ENCODE data around the gene ALOX12.
"Not testable (repeated sequence)": the region's sequence is repeated elsewhere in the genome, so short reads cannot be mapped to it uniquely, and the experiment has no call there.

The ALOX12 gene, protein sequence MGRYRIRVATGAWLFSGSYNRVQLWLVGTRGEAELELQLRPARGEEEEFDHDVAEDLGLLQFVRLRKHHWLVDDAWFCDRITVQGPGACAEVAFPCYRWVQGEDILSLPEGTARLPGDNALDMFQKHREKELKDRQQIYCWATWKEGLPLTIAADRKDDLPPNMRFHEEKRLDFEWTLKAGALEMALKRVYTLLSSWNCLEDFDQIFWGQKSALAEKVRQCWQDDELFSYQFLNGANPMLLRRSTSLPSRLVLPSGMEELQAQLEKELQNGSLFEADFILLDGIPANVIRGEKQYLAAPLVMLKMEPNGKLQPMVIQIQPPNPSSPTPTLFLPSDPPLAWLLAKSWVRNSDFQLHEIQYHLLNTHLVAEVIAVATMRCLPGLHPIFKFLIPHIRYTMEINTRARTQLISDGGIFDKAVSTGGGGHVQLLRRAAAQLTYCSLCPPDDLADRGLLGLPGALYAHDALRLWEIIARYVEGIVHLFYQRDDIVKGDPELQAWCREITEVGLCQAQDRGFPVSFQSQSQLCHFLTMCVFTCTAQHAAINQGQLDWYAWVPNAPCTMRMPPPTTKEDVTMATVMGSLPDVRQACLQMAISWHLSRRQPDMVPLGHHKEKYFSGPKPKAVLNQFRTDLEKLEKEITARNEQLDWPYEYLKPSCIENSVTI

DNA sequence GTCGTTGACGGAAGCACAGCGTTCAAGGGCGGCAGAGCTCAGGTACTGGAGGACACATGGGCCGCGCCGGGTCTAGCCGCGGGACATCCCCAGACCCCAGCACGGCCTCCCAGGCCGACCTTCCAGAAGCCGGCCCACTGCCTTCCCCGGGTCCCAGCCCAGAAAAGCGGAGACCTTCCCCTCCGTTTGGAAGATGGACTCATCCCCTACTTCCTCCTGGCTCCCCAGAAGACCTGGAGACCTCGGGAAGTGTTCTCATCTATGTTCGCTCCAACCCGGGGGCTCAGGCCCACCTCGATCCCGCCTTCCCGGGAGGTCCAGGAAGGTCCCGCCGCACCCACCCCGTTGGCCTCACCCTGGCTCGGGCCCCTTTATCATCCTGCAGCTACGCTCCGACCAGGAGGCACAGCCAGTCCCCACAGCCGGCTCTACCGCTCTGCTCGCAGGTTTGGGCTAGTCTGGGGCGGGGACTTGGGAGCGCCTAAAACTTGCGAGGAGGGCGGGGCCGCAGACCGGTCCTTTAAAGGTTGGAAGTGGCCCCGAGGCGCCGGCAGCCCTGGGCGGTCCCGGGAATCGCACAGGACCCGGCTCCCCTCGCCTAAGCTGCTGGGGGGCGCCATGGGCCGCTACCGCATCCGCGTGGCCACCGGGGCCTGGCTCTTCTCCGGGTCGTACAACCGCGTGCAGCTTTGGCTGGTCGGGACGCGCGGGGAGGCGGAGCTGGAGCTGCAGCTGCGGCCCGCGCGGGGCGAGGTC lies at the start of gene ALOX12:
TSS of gene ALOX12 (plus strand) at position 550 of the 756 bp plus-strand sequence. CDS start at position 619, 69 bp downstream.
- no peak for DNase-seq

GRCh38 chr17:6947745-6948144 lies 48.1 kb upstream of the ALOX12 start:
- no peak for DNase-seq

- no peak for DNase-seq
Measured at GRCh38 chr17:6948562-6948961, 47.3 kb upstream of the ALOX12 start.

GRCh38 chr17:6948976-6949375 lies 46.9 kb upstream of the ALOX12 start:
- no peak for DNase-seq

DNA sequence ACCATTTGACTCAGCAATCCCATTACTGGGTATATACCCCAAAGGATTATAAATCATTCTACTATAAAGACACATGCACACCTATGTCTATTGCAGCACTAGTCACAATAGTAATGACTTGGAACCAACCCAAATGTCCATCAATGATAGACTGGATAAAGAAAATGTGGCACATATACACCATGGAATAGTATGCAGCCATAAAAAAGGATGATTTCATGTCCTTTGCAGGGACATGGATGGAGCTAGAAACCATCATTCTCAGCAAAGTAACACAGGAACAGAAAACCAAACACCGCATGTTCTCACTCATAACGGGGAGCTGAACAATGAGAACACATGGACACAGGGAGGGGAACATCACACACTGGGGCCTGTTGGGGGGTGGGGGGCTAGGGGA lies 44.9 kb upstream of the ALOX12 start:
- not testable (repeated sequence) for DNase-seq

GRCh38 chr17:6953689-6954088 lies 42.2 kb upstream of the ALOX12 start:
- DNase-seq = no peak

- no peak for DNase-seq
Measured at GRCh38 chr17:6959700-6960099, 36.1 kb upstream of the ALOX12 start.

DNA sequence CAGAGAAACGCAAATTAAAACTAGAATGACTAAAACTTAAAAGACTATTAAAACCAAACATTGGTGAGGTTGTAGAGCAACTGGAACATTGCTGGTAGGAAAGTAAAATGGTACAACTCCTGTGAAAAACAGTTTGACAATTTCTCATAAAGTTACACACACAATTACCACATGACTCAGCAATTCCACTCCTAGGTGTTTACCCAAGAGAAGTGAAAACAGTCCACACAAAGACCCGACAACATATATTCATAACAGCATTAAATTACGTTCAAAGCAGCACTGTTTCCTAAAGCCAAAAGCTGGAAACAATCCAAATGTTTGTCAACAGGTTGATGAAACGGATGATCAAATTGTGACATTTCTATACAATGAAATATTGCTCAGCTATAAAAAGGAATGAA lies 26.5 kb upstream of the ALOX12 start:
- DNase-seq = no peak

DNA sequence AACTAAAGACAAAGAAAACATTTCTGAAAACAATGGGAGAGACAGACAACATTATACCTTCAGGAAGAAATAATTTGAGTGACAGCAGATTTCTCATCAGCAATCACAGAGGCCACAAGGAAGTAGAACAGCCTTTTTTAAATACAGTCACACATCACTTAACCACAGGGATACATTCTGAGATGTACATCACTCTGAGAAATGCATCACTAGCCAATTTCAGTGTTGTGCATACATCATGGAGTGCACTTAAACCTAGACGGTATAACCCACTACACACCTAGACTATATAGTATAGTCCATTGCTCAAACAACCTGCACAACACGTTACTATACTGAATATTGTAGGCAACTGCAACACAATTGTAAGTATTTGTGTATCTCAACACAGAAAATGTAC lies 24.9 kb upstream of the ALOX12 start:
- no peak for DNase-seq

DNA sequence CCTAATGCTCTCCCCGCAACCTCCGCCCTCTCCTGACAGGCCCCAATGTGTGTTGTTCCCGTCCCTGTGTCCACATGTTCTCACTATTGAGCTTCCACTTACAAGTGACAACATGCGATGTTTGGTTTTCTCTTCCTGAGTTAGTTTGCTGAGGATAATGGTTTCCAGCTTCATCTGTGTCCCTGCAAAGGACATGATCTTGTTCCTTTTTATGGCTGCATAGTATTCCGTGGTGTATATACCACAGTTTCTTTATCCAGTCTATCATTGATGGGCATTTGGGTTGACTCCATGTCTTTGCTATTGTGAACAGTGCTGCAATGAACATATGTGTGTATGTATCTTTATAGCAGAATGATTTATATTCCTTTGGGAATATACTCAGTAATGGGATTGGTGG lies 16.4 kb upstream of the ALOX12 start:
- not testable (repeated sequence) for DNase-seq

DNA sequence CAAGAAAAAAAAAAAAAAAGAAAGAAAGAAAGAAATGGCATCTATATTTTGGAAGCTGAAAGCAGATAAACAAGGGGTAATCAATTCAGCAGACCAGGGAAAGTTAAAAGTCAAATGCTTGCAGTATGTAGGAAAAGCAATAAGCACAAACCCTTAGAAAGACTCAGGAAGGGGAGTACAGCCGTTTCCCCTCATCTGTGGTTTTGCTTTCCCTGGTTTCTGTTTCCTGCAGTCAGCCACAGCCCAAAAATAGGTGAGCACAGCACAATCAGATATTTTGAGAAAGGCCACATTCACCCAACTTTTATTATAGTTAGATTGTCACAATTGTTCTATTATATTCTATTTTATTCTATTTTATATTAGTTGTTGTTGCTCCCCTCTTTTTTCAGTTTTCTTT lies 14.4 kb upstream of the ALOX12 start:
- DNase-seq = no peak

DNA sequence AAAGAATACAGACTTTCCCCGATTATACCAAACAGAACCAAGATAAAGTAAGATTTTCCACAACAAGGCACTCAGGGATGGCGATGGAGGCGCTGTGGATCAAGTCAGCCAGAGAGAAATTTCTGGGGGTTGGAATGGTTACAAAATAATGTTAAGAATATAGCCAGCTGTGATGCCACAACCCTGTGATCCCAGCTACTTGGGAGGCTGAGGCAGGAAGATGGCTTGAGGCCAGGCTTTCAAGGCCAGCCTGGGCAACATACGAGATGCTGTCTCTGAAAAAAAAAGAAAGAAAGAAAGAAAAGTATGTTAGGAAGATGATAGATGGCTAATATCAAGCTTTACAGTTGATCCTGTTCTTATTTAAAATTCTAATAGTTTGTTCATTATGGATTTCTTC lies 10.6 kb upstream of the ALOX12 start:
- DNase-seq = no peak

GRCh38 chr17:6986676-6987075 lies 9.2 kb upstream of the ALOX12 start:
- no peak for DNase-seq

GRCh38 chr17:6989779-6990178 lies 6.1 kb upstream of the ALOX12 start:
- no peak for DNase-seq

DNA sequence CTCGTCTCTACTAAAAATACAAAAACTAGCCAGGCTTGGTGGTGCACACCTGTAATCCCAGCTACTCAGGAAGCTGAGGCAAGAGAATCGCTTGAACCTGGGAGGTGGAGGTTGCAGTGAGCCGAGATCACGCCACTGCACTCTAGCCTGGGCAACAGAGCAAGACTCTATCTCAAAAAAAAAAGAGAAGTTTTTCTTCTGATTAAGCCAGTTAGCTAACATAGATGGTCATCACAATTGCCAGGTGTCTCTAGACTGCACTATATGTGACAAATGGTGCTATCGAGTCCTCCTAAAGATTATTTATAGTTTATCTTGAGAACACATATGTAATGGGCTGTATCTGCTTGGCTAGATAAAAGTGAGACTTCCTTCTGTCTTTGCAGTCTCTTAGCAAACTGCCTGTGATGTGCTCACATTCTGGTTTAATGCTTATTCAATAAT lies 2.2 kb upstream of the ALOX12 start:
- not testable (repeated sequence) for DNase-seq

- no peak for DNase-seq
Measured at GRCh38 chr17:6994118-6994598, 1.7 kb upstream of the ALOX12 start.

- DNase-seq = no peak
Measured at GRCh38 chr17:6994666-6995256, 1.1 kb upstream of the ALOX12 start.

DNA sequence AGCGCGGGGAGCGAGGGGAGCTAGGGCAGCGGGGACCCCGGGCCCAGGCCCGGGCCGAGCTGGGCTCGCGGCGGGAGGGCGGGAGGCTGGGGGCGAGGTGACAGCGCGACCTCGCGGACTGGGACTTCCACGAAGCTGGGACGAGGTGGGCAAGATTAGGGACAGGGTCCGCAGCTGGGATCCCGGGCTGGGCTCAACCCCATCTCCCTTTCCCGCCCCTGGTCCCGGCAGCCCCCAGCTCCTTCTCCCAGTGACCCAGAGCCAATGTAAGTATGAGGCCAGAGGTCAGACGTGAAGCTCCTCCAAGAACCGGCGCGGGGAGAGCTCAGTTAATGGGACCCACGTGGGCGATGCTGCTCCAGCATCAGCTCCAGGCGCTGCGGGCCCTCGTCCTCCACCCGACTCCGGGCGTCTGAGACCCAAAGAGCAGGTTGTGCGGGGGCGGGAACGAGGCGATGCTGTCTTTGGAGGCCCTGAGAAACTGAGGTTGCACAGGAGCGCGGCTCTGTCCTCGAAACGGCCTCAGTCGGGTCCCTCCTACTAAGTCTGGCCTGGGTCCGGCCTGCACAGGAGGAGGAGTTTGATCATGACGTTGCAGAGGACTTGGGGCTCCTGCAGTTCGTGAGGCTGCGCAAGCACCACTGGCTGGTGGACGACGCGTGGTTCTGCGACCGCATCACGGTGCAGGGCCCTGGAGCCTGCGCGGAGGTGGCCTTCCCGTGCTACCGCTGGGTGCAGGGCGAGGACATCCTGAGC lies 585 bp downstream of the ALOX12 start:
- no peak for DNase-seq

- DNase-seq = no peak
Measured at GRCh38 chr17:6997171-6997570, 1.3 kb downstream of the ALOX12 start.

DNA sequence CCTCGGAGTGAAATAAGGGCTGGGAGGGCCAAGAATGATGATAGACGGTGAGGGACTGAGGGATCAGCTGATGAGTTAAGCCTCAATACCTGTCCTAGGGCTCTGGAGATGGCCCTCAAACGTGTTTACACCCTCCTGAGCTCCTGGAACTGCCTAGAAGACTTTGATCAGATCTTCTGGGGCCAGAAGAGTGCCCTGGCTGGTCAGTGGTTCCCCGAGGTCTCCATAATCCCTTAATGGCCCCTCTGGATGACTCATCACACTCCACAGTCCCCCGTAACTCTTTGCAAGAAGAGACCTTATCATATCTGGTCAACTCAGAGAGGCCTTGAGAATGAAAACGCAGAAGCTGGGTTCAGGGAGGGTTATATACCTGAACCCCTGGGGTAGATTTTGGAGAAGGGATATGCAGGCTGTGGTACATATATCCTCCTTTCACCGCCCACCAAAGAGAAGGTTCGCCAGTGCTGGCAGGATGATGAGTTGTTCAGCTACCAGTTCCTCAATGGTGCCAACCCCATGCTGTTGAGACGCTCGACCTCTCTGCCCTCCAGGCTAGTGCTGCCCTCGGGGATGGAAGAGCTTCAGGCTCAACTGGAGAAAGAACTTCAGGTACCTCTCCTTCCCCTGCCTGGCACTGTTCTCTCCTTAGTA lies 3.1 kb downstream of the ALOX12 start:
- no peak for DNase-seq

- DNase-seq = no peak
Measured at GRCh38 chr17:7001318-7001961, 5.6 kb downstream of the ALOX12 start.
